ENCODE results near the gene DTNA.

Gene DTNA

DNA sequence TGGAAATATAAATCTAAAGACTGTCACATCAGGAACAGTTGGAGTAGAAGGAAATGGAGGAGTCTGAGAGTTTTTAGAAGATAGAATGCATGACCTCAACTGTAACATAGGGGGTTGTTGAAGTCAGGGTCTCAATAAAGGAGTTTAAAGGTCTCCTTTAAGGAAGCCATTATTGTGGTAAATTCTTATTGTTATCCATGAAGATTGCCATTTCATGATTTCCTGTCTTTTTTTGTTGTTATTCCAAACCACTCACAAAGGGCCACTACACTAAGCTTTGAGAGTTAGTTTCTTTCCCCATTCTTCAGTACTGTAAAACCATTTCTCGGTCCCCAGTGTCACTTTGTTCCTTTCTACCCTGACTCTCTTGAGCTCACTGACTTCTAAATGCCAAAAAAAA, 134.0 kb downstream of the DTNA start:
- Histone ChIP-seq H3K27me3 (ENCODE audit: insufficient read depth, poor library complexity, severe bottlenecking) (peaks cover 2% of the 10 kb centered on the region), H3K27ac (ENCODE audit: poor library complexity, severe bottlenecking) (no peak overlapping the region), H3K4me1 (ENCODE audit: insufficient read depth, poor library complexity, severe bottlenecking) (no peaks in the 10 kb centered on the region), H3K36me3 (ENCODE audit: low read depth) (no peaks in the 10 kb centered on the region), H3K9me3 (ENCODE audit: severe bottlenecking) (no peaks in the 10 kb centered on the region), H3K4me3 (ENCODE audit: severe bottlenecking) (no peak overlapping the region)
- TF ChIP-seq, protein P1, sequence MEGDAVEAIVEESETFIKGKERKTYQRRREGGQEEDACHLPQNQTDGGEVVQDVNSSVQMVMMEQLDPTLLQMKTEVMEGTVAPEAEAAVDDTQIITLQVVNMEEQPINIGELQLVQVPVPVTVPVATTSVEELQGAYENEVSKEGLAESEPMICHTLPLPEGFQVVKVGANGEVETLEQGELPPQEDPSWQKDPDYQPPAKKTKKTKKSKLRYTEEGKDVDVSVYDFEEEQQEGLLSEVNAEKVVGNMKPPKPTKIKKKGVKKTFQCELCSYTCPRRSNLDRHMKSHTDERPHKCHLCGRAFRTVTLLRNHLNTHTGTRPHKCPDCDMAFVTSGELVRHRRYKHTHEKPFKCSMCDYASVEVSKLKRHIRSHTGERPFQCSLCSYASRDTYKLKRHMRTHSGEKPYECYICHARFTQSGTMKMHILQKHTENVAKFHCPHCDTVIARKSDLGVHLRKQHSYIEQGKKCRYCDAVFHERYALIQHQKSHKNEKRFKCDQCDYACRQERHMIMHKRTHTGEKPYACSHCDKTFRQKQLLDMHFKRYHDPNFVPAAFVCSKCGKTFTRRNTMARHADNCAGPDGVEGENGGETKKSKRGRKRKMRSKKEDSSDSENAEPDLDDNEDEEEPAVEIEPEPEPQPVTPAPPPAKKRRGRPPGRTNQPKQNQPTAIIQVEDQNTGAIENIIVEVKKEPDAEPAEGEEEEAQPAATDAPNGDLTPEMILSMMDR (IDR thresholded peaks at IDR 0.05; ENCODE audit: poor library complexity, severe bottlenecking): no peak
- no peak for DNase-seq (ENCODE audit: low spot score)
- no peak for ATAC-seq (ENCODE audit: low read depth)

- DNase-seq (ENCODE audit: low spot score): no peak
- TF ChIP-seq, protein P1 (IDR thresholded peaks at IDR 0.05; ENCODE audit: poor library complexity, severe bottlenecking): no peak
Observed at GRCh38 chr18:34844732-34845459, 134.8 kb downstream of the DTNA start.

GRCh38 chr18:34847408-34847807, 137.3 kb downstream of the DTNA start:
- H3K27me3 ChIP-seq (ENCODE audit: insufficient read depth, poor library complexity, severe bottlenecking): peaks cover 6% of the 10 kb centered on the region
- no peaks in the 10 kb centered on the region for H3K36me3 ChIP-seq (ENCODE audit: low read depth)
- ATAC-seq (ENCODE audit: low read depth) (no peak), DNase-seq (ENCODE audit: low spot score) (no peak)
- H3K4me3 ChIP-seq (ENCODE audit: severe bottlenecking): no peak overlapping the region
- TF ChIP-seq, protein P1 (IDR thresholded peaks at IDR 0.05; ENCODE audit: poor library complexity, severe bottlenecking): no peak
- no peak overlapping the region for H3K27ac ChIP-seq (ENCODE audit: poor library complexity, severe bottlenecking)
- no peaks in the 10 kb centered on the region for H3K9me3 ChIP-seq (ENCODE audit: severe bottlenecking)
- H3K4me1 ChIP-seq (ENCODE audit: insufficient read depth, poor library complexity, severe bottlenecking): no peaks in the 10 kb centered on the region

More at GRCh38 chr18:34844732-34845459, 134.8 kb downstream of the DTNA start:
- Histone ChIP-seq H3K36me3 (ENCODE audit: low read depth) (no peaks in the 10 kb centered on the region), H3K9me3 (ENCODE audit: severe bottlenecking) (no peaks in the 10 kb centered on the region), H3K27me3 (ENCODE audit: insufficient read depth, poor library complexity, severe bottlenecking) (peaks cover 6% of the 10 kb centered on the region), H3K27ac (ENCODE audit: poor library complexity, severe bottlenecking) (no peak overlapping the region), H3K4me1 (ENCODE audit: insufficient read depth, poor library complexity, severe bottlenecking) (no peaks in the 10 kb centered on the region), H3K4me3 (ENCODE audit: severe bottlenecking) (no peak overlapping the region)
- ATAC-seq (ENCODE audit: low read depth): no peak

- Histone ChIP-seq H3K4me1 (ENCODE audit: insufficient read depth, poor library complexity, severe bottlenecking) (no peaks in the 10 kb centered on the region), H3K27ac (ENCODE audit: poor library complexity, severe bottlenecking) (no peak overlapping the region), H3K36me3 (ENCODE audit: low read depth) (no peaks in the 10 kb centered on the region), H3K4me3 (ENCODE audit: severe bottlenecking) (no peak overlapping the region), H3K27me3 (ENCODE audit: insufficient read depth, poor library complexity, severe bottlenecking) (peaks cover 6% of the 10 kb centered on the region), H3K9me3 (ENCODE audit: severe bottlenecking) (no peaks in the 10 kb centered on the region)
- TF ChIP-seq, protein P1 (IDR thresholded peaks at IDR 0.05; ENCODE audit: poor library complexity, severe bottlenecking): no peak
- no peak for DNase-seq (ENCODE audit: low spot score)
- no peak for ATAC-seq (ENCODE audit: low read depth)
Observed at GRCh38 chr18:34848156-34848555, 138.1 kb downstream of the DTNA start.

DNA sequence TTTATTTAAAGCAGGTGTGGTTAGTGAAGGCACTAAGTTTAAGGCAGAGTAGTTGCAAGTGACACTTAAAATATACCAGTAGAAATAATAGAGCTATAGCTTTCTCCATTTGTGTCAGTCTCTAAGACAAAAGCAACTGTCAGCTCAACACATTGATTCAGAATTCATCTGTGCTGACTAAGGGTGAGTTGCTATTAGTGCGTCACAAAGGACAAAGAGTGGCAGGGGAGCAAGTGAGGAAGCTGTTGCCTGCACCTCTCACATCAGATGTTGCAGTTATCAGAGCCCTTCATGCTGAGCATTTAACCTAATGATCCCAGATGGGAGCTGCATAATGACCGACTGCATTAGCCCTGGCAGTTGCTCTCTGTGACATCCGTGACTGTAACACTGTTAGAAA, 138.6 kb downstream of the DTNA start:
- peaks cover 6% of the 10 kb centered on the region for H3K27me3 ChIP-seq (ENCODE audit: insufficient read depth, poor library complexity, severe bottlenecking)
- DNase-seq (ENCODE audit: low spot score): no peak
- H3K27ac ChIP-seq (ENCODE audit: poor library complexity, severe bottlenecking): no peak overlapping the region
- no peak overlapping the region for H3K4me3 ChIP-seq (ENCODE audit: severe bottlenecking)
- no peak for ATAC-seq (ENCODE audit: low read depth)
- H3K36me3 ChIP-seq (ENCODE audit: low read depth): no peaks in the 10 kb centered on the region
- TF ChIP-seq, protein P1 (IDR thresholded peaks at IDR 0.05; ENCODE audit: poor library complexity, severe bottlenecking): no peak
- no peaks in the 10 kb centered on the region for H3K9me3 ChIP-seq (ENCODE audit: severe bottlenecking)
- H3K4me1 ChIP-seq (ENCODE audit: insufficient read depth, poor library complexity, severe bottlenecking): no peaks in the 10 kb centered on the region
